Measurements from ENCODE around the gene SUGP2. TPM values are rescaled to one million over a fixed set of nuclear protein-coding genes. Genes with fewer than 3 reads are reported as not detected.
A peak's percentile ranks its signal among the peaks of the same experiment; 100 is the strongest.

The SUGP2 gene
- total RNA-seq, 1 donor from 2014 or later, result 66.4 TPM

DNA sequence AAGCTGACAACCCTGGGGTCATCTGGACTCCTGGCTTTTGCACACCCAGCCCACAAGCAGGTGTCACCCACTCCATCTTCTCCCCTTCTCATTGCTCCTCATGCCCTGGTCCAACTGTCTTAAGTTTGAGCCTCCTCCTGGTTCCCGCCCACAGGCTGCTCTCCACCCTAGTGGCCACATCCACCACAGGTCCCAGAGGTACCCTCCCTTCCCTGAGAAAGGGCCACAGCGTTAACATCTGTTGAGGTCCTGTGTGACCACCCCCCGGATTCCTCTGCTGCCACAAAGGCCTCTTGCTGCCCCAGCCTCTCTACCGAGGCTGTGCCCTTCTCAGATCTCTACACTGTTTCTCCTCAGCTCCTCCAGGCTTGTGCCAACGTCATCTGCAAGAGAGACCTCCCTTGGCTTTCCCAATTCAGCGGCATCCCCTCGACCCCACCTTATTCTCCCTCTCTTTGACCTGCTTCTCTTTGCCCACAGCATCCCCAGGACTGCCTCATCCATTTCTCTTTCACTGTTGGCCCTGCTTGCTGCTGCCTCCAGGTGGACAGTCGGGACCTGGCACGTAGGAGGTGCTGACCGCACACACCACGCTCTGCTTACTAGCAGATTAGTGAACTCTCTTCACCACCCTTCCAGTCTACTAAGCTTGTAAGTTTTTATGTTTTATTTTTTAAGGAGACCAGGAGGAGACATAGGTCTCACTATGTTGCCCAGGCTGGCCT lies 33.3 kb downstream of the SUGP2 start:
- DNase-seq (ENCODE audit: low spot score), result no peak
- no peaks in the 10 kb centered on the region for H3K27me3 Mint-ChIP-seq (ENCODE audit: low read depth)
- peaks cover 29% of the 10 kb centered on the region for H3K36me3 Mint-ChIP-seq (ENCODE audit: low read depth)
- H3K27ac Mint-ChIP-seq (ENCODE audit: unreplicated experiment), result no peak overlapping the region
- H3K9me3 Mint-ChIP-seq (ENCODE audit: low read depth), result no peaks in the 10 kb centered on the region
- peaks cover 33% of the 10 kb centered on the region for H3K4me1 Mint-ChIP-seq (ENCODE audit: low read depth)
- no peak overlapping the region for H3K4me3 Mint-ChIP-seq (ENCODE audit: unreplicated experiment)
- peak; percentile 56 for TF ChIP-seq CTCF (IDR thresholded peaks at IDR 0.05)

GRCh38 chr19:18999016-18999758 lies 34.1 kb downstream of the SUGP2 start:
- H3K9me3 Mint-ChIP-seq (ENCODE audit: low read depth), result no peaks in the 10 kb centered on the region
- peaks cover 27% of the 10 kb centered on the region for H3K36me3 Mint-ChIP-seq (ENCODE audit: low read depth)
- no peak overlapping the region for H3K4me3 Mint-ChIP-seq (ENCODE audit: unreplicated experiment)
- TF ChIP-seq CTCF (IDR thresholded peaks at IDR 0.05), result no peak
- DNase-seq (ENCODE audit: low spot score), result no peak
- peak overlapping the region; percentile 46 for H3K27ac Mint-ChIP-seq (ENCODE audit: unreplicated experiment)
- H3K4me1 Mint-ChIP-seq (ENCODE audit: low read depth), result peaks cover 33% of the 10 kb centered on the region
- H3K27me3 Mint-ChIP-seq (ENCODE audit: low read depth), result no peaks in the 10 kb centered on the region

DNA sequence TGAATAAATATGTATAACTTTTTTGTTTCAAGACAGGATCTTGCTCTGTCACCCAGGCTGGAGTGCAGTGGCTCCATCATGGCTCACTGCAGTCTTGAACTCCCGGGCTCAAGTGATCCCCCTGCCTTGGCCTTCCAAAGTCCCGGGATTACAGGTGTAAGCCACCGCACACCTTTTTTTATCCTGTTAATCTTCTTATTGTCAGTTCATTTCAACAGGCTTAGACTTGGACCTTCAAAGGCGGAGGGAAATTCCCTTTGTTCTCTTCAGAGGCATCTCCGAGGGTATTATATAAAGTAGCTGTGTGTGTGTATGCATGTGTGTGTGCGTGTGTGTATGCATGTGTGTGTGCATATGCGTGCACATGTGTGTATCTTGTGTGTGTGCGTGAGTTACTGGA lies 35.0 kb downstream of the SUGP2 start:
- peaks cover 32% of the 10 kb centered on the region for H3K36me3 Mint-ChIP-seq (ENCODE audit: low read depth)
- no peak overlapping the region for H3K4me3 Mint-ChIP-seq (ENCODE audit: unreplicated experiment)
- no peak for DNase-seq (ENCODE audit: low spot score)
- TF ChIP-seq CTCF (IDR thresholded peaks at IDR 0.05), result no peak
- no peaks in the 10 kb centered on the region for H3K9me3 Mint-ChIP-seq (ENCODE audit: low read depth)
- H3K4me1 Mint-ChIP-seq (ENCODE audit: low read depth), result peaks cover 33% of the 10 kb centered on the region
- no peak overlapping the region for H3K27ac Mint-ChIP-seq (ENCODE audit: unreplicated experiment)
- H3K27me3 Mint-ChIP-seq (ENCODE audit: low read depth), result no peaks in the 10 kb centered on the region

DNA sequence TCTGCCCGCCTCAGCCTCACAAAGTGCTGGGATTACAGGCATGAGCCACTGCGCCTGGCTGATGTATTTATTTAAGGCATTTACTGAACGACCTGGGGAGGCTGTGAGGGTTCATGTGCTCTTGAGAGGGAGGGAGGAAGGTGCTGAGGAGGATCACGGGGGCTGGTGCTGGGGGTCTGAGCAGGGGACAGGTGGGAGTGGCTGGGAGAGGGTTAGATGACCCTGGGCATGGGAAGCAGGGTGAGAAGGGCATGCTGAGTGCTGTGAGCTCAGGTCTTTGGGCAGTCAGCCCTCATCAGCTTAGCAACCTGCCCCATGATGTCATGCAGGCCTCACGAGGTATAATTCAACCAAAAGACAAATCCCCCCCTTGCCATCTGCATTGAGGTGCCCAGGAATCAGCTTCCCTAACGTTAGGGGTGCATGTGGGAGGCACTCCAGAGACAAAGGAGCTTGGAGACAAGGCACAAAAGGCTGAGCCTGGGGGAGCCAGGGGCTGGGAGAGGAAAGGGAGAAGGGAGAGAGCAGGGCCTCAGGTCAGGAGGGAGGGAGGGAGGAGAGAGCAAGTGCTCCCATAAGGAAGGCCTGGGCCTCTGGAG lies 36.4 kb downstream of the SUGP2 start:
- Mint-ChIP-seq H3K4me3 (ENCODE audit: unreplicated experiment) (no peak overlapping the region), H3K9me3 (ENCODE audit: low read depth) (no peaks in the 10 kb centered on the region), H3K36me3 (ENCODE audit: low read depth) (peaks cover 29% of the 10 kb centered on the region), H3K27ac (ENCODE audit: unreplicated experiment) (no peak overlapping the region), H3K4me1 (ENCODE audit: low read depth) (peaks cover 33% of the 10 kb centered on the region), H3K27me3 (ENCODE audit: low read depth) (no peaks in the 10 kb centered on the region)
- TF ChIP-seq CTCF (IDR thresholded peaks at IDR 0.05), result no peak
- DNase-seq (ENCODE audit: low spot score), result no peak

- no peak for TF ChIP-seq CTCF (IDR thresholded peaks at IDR 0.05)
- Mint-ChIP-seq H3K4me3 (ENCODE audit: unreplicated experiment) (no peak overlapping the region), H3K36me3 (ENCODE audit: low read depth) (peaks cover 27% of the 10 kb centered on the region), H3K9me3 (ENCODE audit: low read depth) (no peaks in the 10 kb centered on the region), H3K27me3 (ENCODE audit: low read depth) (no peaks in the 10 kb centered on the region), H3K27ac (ENCODE audit: unreplicated experiment) (peak overlapping the region; percentile 74), H3K4me1 (ENCODE audit: low read depth) (peaks cover 33% of the 10 kb centered on the region)
- no peak for DNase-seq (ENCODE audit: low spot score)
These were observed 37.0 kb downstream of the SUGP2 start for GRCh38 chr19:18996351-18996750.
